ENCODE measurements around the gene SNIP1. TPM values are rescaled to one million over a fixed set of nuclear protein-coding genes. Genes with fewer than 3 reads are reported as not detected.
A peak's percentile ranks its signal among the peaks of the same experiment; 100 is the strongest.
"Not testable (repeated sequence)": the region's sequence is repeated elsewhere in the genome, so short reads cannot be mapped to it uniquely, and the experiment has no call there.

SNIP1 gene
- total and polyA plus RNA-seq, 9 donors: 6.5 to 21.4 (median 16.5) TPM

DNA sequence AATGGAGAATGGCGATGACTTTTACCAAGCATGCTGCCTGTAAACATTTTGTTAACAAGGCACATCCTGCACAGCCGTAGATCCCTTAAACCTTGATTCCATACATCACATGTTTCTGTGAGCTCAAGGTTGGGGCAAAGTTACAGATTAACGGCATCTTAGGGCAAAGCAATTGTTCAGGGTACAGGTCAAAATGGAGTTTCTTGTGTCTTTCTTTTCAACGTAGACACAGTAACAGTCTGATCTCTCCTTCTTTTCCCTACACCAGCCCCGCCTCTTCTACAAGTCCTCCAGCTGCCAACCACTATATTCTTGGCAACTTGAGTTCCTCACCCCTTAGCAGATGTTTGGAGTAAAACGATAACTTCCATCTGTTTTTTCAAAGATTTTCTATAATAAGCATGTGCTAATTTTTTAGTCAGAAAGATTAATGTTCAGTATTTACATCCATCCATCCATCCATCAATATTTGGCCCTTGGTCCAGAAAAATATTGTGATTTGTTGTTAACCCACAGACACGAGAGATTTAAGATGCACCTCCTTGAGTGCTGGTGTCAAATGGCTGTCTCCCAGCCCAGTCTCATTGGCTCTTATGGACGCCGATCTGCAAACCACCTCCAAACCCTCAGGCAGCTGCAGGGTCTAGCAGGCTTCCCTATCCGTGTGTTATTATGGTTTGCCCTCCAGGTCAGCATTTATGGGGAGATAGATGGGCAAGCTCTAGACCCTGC, 6.5 kb upstream of the SNIP1 start:
- H3K27ac ChIP-seq: no peak overlapping the region
- no peaks in the 10 kb centered on the region for H3K36me3 ChIP-seq
- 30 to 54% (median 34%) methylated on average over 10 of the region's 10 CpGs for WGBS, 3 donors
- H3K4me3 ChIP-seq: no peak overlapping the region
- no peak for DNase-seq
- intact Hi-C loops (cut with DNase I): no loop called here
- H3K4me1 ChIP-seq (ENCODE audit: insufficient read depth): peaks cover 5% of the 10 kb centered on the region
- no peaks in the 10 kb centered on the region for H3K27me3 ChIP-seq
- H3K9me3 ChIP-seq: no peaks in the 10 kb centered on the region
- TF ChIP-seq EP300 (IDR thresholded peaks at IDR 0.05): no peak

DNA sequence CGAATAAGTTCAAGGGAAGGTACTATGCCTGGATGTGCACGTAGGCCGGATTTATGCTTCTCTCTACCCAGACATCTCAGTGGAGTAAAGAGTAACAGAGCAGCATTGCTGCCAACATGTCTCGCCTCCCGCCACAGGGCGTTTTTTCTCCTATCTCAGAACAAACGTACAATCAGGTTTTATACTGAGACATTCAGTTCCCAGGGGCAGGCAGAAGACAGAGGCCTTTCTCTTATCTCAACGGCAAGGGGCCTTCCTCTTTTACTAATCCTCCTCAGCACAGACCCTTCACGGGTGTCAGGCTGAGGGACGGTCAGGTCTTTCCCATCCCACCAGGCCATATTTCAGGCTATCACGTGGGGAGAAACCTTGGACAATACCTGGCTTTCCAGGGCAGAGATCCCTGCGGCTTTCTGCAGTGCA, 5.9 kb upstream of the SNIP1 start:
- H3K36me3 ChIP-seq; DNase-seq; intact Hi-C loops (cut with DNase I); H3K9me3 ChIP-seq; H3K27ac ChIP-seq; H3K27me3 ChIP-seq; H3K4me1 ChIP-seq (ENCODE audit: insufficient read depth); H3K4me3 ChIP-seq: not testable (repeated sequence)
- WGBS, 3 donors: 19 to 48% (median 22%) methylated on average over 12 of the region's 12 CpGs

DNA sequence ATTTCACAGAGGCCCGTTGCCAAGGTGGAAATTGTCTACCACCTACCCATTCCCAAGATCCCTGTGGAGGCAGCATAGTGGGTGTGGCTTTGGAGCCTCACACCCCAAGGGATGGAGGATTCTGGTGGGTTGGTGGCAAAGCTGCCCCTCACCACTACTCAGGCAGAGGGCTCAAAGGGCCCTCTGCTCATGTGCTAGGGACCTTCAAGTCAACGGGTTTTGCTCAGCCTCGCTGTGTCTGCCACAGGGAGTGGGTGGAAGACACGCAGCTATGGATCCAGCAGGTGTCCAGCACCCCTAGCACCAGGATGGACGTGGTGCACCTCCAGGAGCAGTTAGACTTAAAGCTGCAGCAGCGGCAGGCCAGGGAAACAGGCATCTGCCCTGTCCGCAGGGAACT, 5.0 kb upstream of the SNIP1 start:
- H3K27me3 ChIP-seq: no peaks in the 10 kb centered on the region
- H3K27ac ChIP-seq: no peak overlapping the region
- intact Hi-C loops (cut with DNase I): no loop called here
- no peak for DNase-seq
- no peak overlapping the region for H3K4me3 ChIP-seq
- no peaks in the 10 kb centered on the region for H3K36me3 ChIP-seq
- no peaks in the 10 kb centered on the region for H3K9me3 ChIP-seq
- 87 to 96% (median 91%) methylated on average over 7 of the region's 7 CpGs for whole genome bisulfite sequencing, 3 donors
- TF ChIP-seq, protein P1, sequence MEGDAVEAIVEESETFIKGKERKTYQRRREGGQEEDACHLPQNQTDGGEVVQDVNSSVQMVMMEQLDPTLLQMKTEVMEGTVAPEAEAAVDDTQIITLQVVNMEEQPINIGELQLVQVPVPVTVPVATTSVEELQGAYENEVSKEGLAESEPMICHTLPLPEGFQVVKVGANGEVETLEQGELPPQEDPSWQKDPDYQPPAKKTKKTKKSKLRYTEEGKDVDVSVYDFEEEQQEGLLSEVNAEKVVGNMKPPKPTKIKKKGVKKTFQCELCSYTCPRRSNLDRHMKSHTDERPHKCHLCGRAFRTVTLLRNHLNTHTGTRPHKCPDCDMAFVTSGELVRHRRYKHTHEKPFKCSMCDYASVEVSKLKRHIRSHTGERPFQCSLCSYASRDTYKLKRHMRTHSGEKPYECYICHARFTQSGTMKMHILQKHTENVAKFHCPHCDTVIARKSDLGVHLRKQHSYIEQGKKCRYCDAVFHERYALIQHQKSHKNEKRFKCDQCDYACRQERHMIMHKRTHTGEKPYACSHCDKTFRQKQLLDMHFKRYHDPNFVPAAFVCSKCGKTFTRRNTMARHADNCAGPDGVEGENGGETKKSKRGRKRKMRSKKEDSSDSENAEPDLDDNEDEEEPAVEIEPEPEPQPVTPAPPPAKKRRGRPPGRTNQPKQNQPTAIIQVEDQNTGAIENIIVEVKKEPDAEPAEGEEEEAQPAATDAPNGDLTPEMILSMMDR (IDR thresholded peaks at IDR 0.05): no peak
- no peak for TF ChIP-seq POLR2A (IDR thresholded peaks at IDR 0.05)
- H3K4me1 ChIP-seq (ENCODE audit: insufficient read depth): peaks cover 5% of the 10 kb centered on the region

DNA sequence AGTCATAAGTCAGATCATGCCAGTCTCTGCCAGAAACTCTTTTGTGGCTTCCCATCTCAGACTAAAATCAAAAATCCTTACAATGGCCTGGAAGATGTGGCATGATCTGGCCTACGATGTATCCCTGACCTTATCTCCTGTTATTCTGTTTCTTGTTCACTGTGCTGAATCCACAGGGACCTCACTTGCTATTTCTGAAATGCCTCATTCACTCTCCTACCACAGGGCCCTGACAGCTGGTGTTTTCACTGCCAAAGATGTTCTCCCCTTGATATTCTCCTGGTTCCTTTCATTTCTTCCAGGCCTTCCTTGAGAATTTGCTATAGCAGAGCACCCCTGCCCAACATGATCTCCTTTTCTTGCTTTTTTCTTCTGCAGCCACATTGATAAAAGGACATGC, 4.3 kb upstream of the SNIP1 start:
- no peak overlapping the region for H3K27ac ChIP-seq
- TF ChIP-seq, protein P1 (IDR thresholded peaks at IDR 0.05): no peak
- TF ChIP-seq EP300 (IDR thresholded peaks at IDR 0.05): no peak
- TF ChIP-seq POLR2A (IDR thresholded peaks at IDR 0.05): no peak
- intact Hi-C loops (cut with DNase I): no loop called here
- DNase-seq: no peak
- H3K4me3 ChIP-seq: no peak overlapping the region
- WGBS, 3 donors: 75 to 88% (median 78%) methylated on average over 1 of the region's 1 CpG
- H3K9me3 ChIP-seq: no peaks in the 10 kb centered on the region
- H3K36me3 ChIP-seq: no peaks in the 10 kb centered on the region
- no peaks in the 10 kb centered on the region for H3K27me3 ChIP-seq
- peaks cover 5% of the 10 kb centered on the region for H3K4me1 ChIP-seq (ENCODE audit: insufficient read depth)

DNA sequence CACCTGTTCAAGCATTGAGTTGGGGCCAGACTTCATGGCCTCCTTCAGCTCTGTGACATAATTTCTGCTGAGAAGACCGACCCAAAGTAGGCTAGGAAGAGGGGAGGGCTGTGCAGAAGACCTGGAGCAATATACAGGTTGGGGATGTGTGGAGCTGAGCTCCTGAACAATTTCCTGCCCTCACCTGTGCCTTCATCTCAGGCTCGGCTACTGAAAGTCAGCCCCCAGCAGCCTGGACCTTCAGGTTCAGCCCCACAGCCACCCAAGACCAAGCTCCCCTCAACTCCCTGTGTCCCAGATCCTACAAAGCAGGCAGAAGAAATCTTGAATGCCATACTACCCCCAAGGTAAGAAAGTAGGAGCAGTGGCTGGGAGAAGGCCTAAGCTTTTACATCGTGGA, 3.3 kb upstream of the SNIP1 start:
- intact Hi-C loops (cut with DNase I): no loop called here
- no peak for DNase-seq
- Histone ChIP-seq H3K4me1 (ENCODE audit: insufficient read depth) (peaks cover 9% of the 10 kb centered on the region), H3K27me3 (no peaks in the 10 kb centered on the region), H3K27ac (peak overlapping the region in 1 of 2 donors; percentile 53), H3K9me3 (no peaks in the 10 kb centered on the region), H3K4me3 (peak overlapping the region; percentile 36), H3K36me3 (no peaks in the 10 kb centered on the region)
- 70 to 80% (median 74%) methylated on average over 3 of the region's 3 CpGs for WGBS, 3 donors
- TF ChIP-seq EP300 (IDR thresholded peaks at IDR 0.05): no peak
- TF ChIP-seq, protein P1 (IDR thresholded peaks at IDR 0.05): no peak
- no peak for TF ChIP-seq POLR2A (IDR thresholded peaks at IDR 0.05)

All from ovary (tissue), 9 donors.